HG02678 (cell line): ENCODE data around the gene MICALL2.

Source experiments
- ATAC-seq: cut with Tn5 transposase; IDR thresholded peaks from one replicate; pipeline ENCODE4 v1.9.1; 2021; ENCODE audit warnings: mild to moderate bottlenecking, moderate library complexity; ENCODE audit not compliant: unreplicated experiment

MICALL2 gene

DNA sequence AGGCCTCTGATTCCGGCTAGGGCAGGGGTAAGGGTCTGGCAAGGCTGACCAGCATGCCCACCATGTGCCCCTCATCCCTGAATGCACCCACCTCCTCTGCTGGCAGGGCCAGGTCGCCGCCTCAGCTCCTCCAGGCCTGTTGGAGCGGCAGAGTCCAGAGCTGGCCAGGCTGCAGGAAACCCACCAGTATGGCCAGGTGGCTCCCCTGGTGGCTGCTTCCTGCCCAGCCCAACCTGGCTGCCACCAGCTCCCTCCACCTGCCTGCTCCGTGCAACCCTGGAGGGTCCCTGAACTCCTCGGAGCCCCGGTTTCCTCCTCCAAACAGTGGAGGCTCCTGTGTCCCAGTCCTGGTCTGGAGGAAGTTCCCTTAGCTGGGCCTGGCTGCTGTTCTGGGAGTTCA lies 39.6 kb downstream of the MICALL2 start:
- ATAC-seq = no peak

- no peak for ATAC-seq
Observed at GRCh38 chr7:1419310-1419634, 40.0 kb downstream of the MICALL2 start.

DNA sequence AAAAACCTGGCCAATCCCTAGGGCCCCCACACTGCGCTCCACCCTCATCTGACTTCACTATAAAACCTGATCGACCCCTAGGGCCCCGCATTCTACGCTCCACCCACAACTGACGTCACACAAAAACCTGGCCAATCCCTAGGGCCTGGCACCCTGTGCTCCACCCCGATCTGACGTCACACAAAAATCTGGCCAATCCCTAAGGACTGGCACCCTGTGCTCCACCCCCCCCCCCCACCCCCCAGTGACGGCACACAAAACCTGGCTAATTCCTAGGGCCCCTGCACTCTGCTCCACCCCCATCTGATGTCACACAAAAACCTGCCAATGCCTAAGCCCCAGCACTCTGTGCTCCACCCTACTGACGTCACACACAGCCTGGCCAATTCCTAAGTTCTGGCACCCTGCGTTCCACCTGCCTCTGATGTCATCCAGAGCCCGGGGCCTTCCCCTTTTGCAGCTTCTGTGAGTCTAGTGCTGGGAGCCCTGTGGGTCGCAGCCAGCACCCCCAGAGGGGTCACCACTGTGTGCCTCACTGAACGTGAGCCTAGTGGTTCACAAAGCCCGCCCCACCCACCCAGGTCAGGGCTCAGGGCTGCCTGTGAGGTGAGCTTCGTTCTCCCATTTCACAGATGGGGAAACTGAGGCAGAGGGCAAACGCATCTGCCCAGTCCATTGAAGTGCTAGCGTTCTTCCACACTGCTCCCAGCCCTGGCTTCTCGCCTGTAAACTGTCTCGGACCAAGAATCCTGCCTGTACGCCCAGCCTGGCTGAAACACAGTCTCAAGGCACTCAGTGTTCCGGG lies 40.6 kb downstream of the MICALL2 start:
- ATAC-seq = no peak

DNA sequence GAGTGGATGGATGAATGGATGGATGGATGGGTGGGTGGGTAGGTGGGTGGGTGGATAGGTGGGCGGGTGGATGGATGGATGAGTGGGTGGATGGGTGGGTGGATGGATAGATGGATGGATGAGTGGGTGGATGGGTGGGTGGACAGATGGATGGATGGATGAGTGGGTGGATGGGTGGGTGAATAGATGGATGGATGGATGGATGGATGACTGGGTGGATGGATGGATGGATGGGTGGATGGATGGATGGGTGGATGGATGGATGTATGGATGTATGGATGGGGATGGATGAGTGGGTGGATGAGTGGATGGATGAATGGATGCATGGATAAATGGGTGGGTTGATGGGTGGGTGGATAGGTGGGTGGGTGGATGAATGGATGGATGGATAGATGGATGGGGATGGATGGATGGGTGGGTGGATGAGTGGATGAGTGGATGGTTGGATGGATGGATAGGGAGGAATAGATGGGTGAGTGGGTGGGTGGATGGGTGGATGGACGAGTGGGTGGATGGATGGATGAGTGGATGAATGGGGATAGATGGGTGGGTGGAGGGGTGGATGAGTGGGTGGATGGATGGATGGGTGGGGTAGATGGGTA lies 43.8 kb downstream of the MICALL2 start:
- no peak for ATAC-seq

DNA sequence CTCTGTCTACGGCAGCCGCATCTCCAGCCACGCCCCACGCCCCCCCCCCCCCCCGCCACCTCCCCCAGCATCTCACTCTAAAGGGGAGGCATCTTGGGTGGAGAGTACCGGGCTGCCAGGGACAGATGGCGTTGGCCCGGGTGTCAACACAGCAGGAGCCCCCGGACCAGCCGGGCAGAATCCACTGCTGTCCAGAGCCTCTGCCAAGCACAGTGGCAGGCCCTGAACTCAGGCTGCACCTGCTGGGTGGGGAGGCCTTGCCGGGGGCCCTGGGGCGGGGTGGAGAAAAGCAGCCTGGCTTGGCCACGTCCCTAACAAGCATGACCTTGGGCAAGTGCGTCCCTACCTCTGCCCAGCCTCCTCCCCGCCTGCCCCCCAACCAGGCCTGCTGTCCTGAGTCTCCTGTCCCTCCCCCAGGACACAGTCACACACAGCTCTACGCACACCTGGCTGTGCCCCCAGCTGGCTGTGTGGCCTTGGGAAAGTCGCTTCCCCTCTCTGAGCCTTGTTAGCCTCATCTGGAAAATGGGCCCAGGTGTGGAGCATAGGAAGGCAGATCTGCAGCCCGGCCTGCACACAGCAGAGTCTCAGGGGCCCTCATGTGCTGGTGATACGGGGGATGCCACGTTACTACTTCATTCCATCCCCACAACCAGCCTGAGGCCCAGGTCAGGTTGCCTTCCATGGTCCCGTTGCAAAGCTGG lies 45.2 kb downstream of the MICALL2 start:
- ATAC-seq = no peak

GRCh38 chr7:1412322-1413261 lies 46.7 kb downstream of the MICALL2 start:
- peak; percentile 58 for ATAC-seq

DNA sequence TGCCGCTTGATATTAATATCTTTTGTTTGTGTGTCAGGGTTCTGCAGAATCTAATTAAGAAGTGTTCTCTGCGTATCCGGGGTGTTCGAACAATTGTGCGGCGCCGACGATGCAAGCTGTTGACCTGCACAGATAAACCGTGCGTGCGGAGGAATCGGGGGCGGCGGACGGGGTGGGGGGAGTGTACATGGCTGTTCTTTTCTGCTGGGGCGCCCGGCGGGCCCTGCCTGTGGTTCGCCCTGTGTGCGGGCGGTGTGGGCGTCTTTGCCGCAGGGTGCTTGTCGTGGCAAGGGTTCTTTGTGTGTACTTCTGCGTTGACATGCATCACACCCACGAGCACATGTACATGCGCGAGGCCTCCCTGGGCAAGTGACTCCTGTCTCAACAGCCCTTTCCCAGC lies 47.9 kb downstream of the MICALL2 start:
- ATAC-seq = no peak

GRCh38 chr7:1410992-1411391 lies 48.3 kb downstream of the MICALL2 start:
- ATAC-seq = no peak

DNA sequence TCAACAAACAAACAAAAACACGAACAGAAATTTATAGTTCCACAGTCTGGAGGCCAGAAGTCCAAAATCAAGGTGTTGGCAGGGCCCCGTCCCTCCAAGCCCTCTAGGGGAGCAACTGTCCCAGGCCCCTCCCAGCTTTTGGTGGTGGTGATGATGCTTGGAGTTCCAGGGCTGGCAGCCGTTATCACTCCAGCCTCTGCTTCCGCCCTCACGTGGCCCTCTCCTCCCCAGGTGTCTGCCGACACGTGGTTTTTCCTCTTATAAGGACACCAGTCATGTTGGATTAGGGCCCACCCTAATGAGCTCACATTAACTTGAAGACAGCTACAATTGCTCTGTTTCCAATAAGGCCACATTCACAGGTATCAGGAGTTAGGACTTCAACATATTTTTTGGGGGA lies 49.7 kb downstream of the MICALL2 start:
- no peak for ATAC-seq

DNA sequence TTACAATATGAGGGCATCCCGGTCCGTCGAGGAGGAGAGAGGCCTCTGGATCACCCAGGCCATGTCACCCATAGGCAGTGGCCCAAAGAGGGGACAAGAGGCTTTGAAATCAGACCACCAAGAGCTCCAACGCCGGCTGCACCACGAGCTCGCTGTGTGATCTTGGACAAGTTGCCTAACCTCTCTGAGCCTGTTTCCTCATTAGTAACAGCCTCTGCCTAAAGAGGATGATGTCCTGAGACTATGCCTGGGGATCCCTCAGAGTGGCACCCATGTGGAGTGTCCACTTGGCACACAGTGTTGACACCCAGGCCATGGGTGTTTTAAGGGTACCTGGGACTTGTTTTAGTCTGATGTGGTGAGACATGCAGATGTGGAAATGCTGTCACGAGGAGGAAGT lies 50.8 kb downstream of the MICALL2 start:
- ATAC-seq = no peak

- ATAC-seq = no peak
Observed at GRCh38 chr7:1407892-1408291, 51.4 kb downstream of the MICALL2 start.

DNA sequence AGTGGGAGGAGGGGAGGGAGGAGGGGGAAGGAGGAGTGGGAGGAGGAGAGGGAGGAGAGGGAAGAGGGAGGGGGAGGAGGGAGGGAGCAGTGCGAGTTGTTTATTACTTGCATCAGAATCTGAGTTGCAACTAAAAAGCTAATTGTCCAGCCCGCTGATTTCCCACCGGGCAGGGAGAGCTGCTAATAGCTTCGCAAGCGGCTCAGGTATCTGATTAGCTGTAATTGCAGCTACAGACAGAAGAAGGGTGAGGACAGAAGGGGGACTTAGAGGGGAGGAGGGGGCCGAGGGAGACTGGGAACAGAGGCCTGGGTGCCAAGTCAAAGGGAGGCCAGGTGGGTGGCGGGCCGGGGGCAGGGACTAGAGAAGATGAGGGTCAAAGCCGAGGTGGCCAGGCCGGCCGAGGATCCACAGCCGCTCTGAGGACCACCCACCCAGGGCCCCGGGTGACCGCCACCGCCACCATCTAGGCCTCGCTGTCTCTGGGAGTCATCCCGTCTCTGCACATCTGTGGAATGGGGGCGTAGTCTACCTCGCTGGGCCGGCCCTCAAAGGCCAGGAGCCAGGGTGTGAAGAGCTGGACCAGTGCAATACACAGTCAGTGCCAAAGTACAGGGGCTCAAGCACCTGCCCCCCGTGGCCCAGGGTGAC lies 54.2 kb downstream of the MICALL2 start:
- no peak for ATAC-seq

DNA sequence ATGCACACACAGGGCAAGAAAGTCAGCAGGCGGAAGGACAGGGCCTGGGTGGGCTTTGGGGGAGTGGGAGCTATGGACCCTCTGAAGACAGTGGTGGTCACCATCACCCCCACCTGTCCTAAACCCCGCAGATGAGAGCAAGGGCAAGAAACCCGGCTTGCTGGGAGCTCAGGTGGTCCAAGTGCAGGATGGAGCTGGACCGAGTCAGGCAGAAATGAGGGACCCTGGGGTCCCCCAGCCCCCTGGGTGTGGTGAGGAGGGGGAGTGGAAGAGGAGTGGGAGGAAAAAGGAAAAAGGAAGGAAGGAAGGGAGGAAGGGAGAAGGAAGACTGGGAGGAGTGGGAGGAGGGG lies 54.8 kb downstream of the MICALL2 start:
- ATAC-seq = no peak

DNA sequence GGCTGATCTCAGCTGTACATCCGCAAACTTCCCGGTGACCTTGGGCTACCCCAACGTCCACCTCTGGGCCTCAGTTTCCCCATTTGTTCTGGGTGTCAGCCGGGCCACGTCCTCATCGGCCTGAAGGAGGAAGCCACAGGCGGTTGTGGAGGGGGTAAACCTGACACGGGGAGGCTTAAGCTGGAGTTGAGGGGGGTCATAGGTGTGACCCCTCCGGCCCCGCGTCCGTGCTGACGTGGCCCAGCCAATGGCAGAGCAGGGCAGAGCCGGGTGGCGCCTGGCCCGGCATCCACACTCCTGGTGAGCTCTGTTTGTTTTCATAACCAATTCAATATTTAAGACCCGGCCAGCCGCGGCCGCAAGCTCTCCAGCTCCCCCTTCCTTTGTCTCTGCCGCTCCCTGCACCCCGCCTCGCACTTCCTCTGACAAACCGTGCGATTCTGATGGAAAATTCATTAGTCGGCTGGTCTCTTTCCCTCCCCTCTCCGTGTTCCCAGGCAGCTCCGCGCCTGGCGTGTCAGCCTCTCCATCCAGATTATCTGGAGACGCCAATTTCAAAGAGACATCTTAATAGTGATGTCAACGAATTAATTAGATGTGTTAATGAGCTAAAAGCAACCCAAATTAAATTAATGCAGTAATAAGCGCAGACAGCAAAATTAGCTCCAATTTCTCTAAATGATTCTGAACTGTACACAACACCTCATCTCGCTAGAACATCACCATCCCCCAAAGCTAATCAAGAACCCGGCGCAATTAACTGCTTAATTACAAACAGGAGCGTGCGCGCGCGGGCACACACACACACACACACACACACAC lies 55.4 kb downstream of the MICALL2 start:
- no peak for ATAC-seq

- no peak for ATAC-seq
Observed at GRCh38 chr7:1402791-1403637, 56.3 kb downstream of the MICALL2 start.

- no peak for ATAC-seq
Observed at GRCh38 chr7:1402110-1402790, 57.0 kb downstream of the MICALL2 start.

DNA sequence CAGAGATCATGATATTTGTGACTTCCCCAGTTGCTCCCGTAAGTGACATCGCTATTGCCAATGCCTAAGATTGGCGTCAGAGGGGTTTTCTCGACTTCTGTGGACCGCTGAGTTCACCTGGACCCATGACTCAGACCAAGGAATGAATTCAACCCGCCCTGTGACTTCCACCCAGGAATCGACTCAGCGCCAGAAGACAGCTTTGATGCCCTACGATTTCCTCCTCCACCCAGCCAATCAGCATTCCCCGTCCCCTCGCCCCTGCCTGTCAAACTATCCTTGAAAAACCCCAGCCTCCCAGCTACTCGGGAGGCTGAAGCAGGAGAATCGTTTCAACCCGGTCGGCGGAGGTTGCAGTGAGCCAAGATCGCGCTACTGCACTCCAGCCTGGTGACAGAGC lies 58.3 kb downstream of the MICALL2 start:
- ATAC-seq = no peak

DNA sequence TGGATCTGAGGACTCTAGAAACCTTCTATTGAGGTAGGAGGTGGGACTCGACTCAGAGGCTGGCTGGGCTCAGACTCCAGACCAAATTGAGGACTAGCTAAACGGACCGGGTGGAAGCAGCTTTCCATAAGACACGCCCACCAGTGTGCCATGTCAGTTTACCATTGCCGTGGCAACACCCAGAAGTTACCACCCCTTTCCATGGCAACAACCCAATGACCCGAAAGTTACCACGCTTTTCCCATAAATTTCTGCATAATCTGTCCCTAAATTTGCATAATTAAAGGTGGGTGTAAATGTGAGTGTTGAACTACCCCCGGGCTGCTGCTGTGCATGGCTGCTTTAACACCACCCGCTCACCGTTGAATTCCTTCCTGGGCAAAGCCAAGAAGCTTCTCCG lies 58.9 kb downstream of the MICALL2 start:
- no peak for ATAC-seq
